Activated B cell treated with CpG ODN at 0.5 μM for 24 hours (primary cell): ENCODE results near the gene GLB1L. TPM values are rescaled to one million over a fixed set of nuclear protein-coding genes. Genes with fewer than 3 reads are reported as not detected.

Experiments used
- ATAC-seq: fragments of 200-7000 bp; cut with Tn5 transposase; one replicate; pipeline ENCODE4 v1.10.0; 2021; ENCODE audit warnings: low read depth, mild to moderate bottlenecking, moderate library complexity
- CTCF ChIA-PET: fragments of 350-600 bp; sonication (Branson Sonifier 250); formaldehyde crosslinking; loops from one replicate; lab custom pipeline; 2021; ENCODE audit warnings: antibody characterized with exemption; lab: Charles Lee
- POLR2A ChIA-PET: fragments of 350-600 bp; sonication (Branson Sonifier 250); formaldehyde crosslinking; loops from one replicate; lab custom pipeline; 2021; ENCODE audit warnings: antibody characterized with exemption; lab: Charles Lee
- DNase-seq: peaks from one replicate; pipeline ENCODE4 v3.0.0; 2022
- H3K27ac Mint-ChIP-seq: one replicate; pipeline ENCODE4 v1.8.0; 2020; ENCODE audit warnings: mixed read lengths
- H3K27me3 Mint-ChIP-seq: one replicate; pipeline ENCODE4 v1.8.0; 2021; ENCODE audit warnings: mixed read lengths
- H3K36me3 Mint-ChIP-seq: one replicate; pipeline ENCODE4 v1.8.0; 2021; ENCODE audit warnings: low read depth, mixed read lengths
- H3K4me1 Mint-ChIP-seq: one replicate; pipeline ENCODE4 v1.8.0; 2021; ENCODE audit warnings: mixed read lengths
- H3K4me3 Mint-ChIP-seq: one replicate; pipeline ENCODE4 v1.8.0; 2020; ENCODE audit warnings: mild to moderate bottlenecking, mixed read lengths
- H3K9me3 Mint-ChIP-seq: one replicate; pipeline ENCODE4 v1.8.0; 2020; ENCODE audit warnings: mixed read lengths
- intact Hi-C: fragments of 100-400 bp; cut with micrococcal nuclease; formaldehyde crosslinking; loops from one replicate; pipeline ENCODE4 v1.15.1; 2024
- total RNA-seq: library from RNA; stranded (reverse); gene quantifications from 2 replicates; pipeline ENCODE4 v1.2.3, GENCODE V29; 2022
- TF ChIP-seq, protein P1 (sequence below): fragments of 200-600 bp; IDR thresholded peaks from one replicate; pipeline ENCODE4 v1.8.0; 2022; ENCODE audit warnings: antibody characterized with exemption, mild to moderate bottlenecking

GLB1L gene
- total RNA-seq, 1 donor from 2014 or later: 4.5 TPM

DNA sequence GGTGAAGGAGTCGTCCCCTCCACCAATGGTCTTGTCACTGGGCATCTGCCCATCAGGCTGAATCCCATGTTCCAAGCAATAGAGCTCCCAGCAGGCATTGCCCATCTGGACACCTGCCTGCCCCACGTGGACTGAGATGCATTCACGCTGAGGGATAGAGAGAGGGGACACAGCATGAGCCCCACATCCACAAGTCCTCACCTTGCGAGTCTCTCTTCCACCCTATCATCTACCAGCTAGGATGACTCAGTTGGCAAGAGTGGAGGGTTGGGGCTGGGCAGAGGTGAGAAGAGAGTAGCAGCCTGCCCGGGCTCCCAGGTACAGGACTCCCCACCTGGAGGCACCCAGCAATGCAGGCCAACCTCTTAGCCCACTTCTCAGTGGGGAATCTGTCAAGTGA, 6.8 kb upstream of the GLB1L start:
- CTCF ChIA-PET: interaction anchor here (1.2 to 5.2 kb wide), 4 partner anchors 26 to 80 kb away, joined by 3 to 42 read pairs (median 34); partner anchors contain the start of gene DNAJB2
- POLR2A ChIA-PET: interaction anchor here (0.6 to 12.0 kb wide), 15 partner anchors 10 to 961 kb away, joined by 3 to 287 read pairs (median 8); partner anchors contain the start of genes ABCB6, ANKZF1, ATG9A and CNPPD1
- Mint-ChIP-seq H3K27ac (peak overlapping the region; percentile 98), H3K9me3 (no peaks in the 10 kb centered on the region), H3K4me3 (peak overlapping the region; percentile 82), H3K27me3 (no peaks in the 10 kb centered on the region), H3K4me1 (peaks cover 72% of the 10 kb centered on the region), H3K36me3 (peaks cover 53% of the 10 kb centered on the region)
- ATAC-seq (no peak), DNase-seq (no peak)
- intact Hi-C loops: loop anchor here (5.0 kb wide), 1 partner anchor 290 kb away; the partner anchor contains the start of genes CHPF and TMEM198
- TF ChIP-seq, protein P1, sequence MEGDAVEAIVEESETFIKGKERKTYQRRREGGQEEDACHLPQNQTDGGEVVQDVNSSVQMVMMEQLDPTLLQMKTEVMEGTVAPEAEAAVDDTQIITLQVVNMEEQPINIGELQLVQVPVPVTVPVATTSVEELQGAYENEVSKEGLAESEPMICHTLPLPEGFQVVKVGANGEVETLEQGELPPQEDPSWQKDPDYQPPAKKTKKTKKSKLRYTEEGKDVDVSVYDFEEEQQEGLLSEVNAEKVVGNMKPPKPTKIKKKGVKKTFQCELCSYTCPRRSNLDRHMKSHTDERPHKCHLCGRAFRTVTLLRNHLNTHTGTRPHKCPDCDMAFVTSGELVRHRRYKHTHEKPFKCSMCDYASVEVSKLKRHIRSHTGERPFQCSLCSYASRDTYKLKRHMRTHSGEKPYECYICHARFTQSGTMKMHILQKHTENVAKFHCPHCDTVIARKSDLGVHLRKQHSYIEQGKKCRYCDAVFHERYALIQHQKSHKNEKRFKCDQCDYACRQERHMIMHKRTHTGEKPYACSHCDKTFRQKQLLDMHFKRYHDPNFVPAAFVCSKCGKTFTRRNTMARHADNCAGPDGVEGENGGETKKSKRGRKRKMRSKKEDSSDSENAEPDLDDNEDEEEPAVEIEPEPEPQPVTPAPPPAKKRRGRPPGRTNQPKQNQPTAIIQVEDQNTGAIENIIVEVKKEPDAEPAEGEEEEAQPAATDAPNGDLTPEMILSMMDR: no peak

DNA sequence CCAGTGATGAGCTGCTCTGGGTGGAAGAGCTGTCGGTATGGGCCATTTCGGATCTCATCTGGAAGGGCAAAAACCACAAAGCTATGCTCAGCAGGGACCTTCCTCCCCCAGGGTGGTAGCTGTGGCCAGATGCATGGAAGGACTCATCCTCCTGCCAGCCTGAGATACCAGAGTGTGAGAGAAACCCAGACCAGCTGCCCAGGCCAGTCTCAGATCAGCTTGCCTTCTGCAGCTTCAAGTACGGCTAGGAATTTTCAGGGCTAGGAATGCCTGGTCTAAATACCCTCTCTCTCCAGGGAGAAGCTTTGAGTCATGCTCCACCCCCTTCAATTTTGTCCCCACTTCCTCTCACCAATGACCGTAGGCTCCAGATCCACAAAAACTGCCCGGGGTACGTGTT, 6.4 kb upstream of the GLB1L start:
- peak overlapping the region; percentile 98 for H3K27ac Mint-ChIP-seq
- peak overlapping the region; percentile 82 for H3K4me3 Mint-ChIP-seq
- ATAC-seq (no peak), DNase-seq (no peak)
- TF ChIP-seq, protein P1: no peak
- intact Hi-C loops: loop anchor here (5.0 kb wide), 1 partner anchor 291 kb away; the partner anchor contains the start of genes CHPF and TMEM198
- ChIA-PET CTCF (interaction anchor here (1.2 to 5.2 kb wide), 3 partner anchors 27 to 80 kb away, joined by 3 to 35 read pairs (median 34); partner anchors contain the start of gene DNAJB2), POLR2A (interaction anchor here (0.6 to 12.0 kb wide), 9 partner anchors 10 to 359 kb away, joined by 3 to 287 read pairs (median 61); partner anchors contain the start of genes ABCB6, ANKZF1, ATG9A and CNPPD1)
- peaks cover 53% of the 10 kb centered on the region for H3K36me3 Mint-ChIP-seq
- H3K9me3 Mint-ChIP-seq: no peaks in the 10 kb centered on the region
- H3K27me3 Mint-ChIP-seq: no peaks in the 10 kb centered on the region
- peaks cover 76% of the 10 kb centered on the region for H3K4me1 Mint-ChIP-seq

DNA sequence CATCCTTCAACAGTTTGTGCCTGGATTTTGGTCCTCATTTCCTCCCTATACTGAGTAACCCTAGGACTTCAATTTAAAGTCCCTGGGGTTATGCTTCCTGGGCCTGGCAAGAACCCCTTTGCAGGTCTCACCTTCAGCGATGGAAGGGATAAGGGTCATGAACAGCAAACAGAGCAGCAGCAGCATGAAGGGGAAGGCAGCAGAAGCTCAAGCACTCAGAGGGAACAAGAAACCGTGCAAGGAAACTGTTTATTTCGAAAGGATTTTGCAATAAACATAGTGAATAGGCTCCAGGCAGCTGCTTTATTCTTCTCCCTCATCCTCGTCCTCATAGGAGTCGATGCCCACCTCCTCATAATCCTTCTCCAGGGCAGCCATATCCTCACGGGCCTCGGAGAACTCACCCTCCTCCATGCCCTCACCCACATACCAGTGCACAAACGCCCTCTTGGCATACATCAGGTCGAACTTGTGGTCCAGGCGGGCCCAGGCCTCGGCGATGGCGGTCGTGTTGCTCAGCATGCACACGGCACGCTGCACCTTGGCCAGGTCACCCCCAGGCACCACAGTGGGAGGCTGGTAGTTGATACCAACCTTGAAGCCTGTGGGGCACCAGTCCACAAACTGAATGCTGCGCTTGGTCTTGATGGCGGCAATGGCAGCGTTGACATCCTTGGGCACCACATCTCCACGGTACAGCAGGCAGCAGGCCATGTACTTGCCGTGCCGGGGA, 5.0 kb upstream of the GLB1L start:
- DNase-seq (no peak), ATAC-seq (no peak)
- intact Hi-C loops: loop anchor here (5.0 kb wide), 1 partner anchor 292 kb away; the partner anchor contains the start of genes CHPF and TMEM198
- TF ChIP-seq, protein P1: no peak
- peak overlapping the region; percentile 82 for H3K4me3 Mint-ChIP-seq
- peak overlapping the region; percentile 98 for H3K27ac Mint-ChIP-seq
- ChIA-PET CTCF (interaction anchor here (1.1 to 5.2 kb wide), 4 partner anchors 18 to 44 kb away, joined by 3 to 35 read pairs (median 18); partner anchors contain the start of genes ANKZF1, ATG9A and DNAJB2), POLR2A (interaction anchor here (0.6 to 12.0 kb wide), 17 partner anchors 11 to 371 kb away, joined by 3 to 287 read pairs (median 8); partner anchors contain the start of genes ABCB6, ANKZF1, ATG9A and CNPPD1)
- peaks cover 55% of the 10 kb centered on the region for H3K36me3 Mint-ChIP-seq
- H3K4me1 Mint-ChIP-seq: peaks cover 77% of the 10 kb centered on the region
- H3K27me3 Mint-ChIP-seq: no peaks in the 10 kb centered on the region
- H3K9me3 Mint-ChIP-seq: no peaks in the 10 kb centered on the region

DNA sequence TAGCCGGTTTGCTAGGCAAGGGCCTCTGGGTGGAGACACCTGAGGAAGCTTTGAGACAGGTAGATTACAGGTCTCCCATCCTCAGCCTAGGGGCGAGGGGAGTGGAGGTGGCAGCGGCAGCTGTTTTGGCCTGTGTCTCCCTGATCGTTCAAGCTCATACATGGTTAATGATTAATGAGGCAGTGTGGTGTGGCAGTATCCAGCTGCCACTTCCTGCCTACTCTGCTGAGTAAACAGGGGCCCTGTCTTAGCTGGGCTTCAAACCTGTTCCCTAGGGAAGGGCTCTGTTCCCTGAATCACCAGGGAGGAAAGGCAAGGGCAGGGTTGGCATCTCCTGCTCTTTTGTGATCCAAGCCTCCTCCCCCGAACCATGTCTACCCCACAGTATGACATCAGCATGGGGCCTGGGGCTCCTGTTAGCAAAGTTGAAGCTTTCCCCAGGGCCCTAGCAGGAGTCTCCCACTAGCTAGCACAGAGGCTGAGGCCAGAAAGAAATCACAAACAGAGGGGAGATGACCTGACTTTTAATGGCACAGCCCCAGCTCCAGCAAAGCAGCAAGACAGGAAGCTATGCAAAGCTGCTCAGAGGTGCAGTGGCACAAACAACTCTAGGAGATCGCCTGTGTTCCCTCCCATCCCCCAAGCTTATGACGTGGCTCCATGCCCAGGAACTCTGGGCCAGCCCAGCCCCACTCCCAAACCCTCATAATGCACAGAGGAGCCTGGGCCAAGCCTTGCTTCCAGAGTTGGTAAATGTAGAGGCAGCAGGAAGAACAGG, 4.1 kb upstream of the GLB1L start:
- peak; percentile 45 for DNase-seq
- H3K27me3 Mint-ChIP-seq: no peaks in the 10 kb centered on the region
- TF ChIP-seq, protein P1: no peak
- POLR2A ChIA-PET: interaction anchor here (0.6 to 12.0 kb wide), 22 partner anchors 8 to 370 kb away, joined by 3 to 287 read pairs (median 4); partner anchors contain the start of genes ABCB6, ANKZF1, ATG9A and CNPPD1
- intact Hi-C loops: loop anchor here (1.0 kb wide), 2 partner anchors 20 to 30 kb away; partner anchors contain the start of genes ANKZF1, ATG9A and DNAJB2
- CTCF ChIA-PET: interaction anchor here (1.1 to 5.2 kb wide), 5 partner anchors 18 to 90 kb away, joined by 3 to 35 read pairs (median 4); partner anchors contain the start of genes ANKZF1, ATG9A and DNAJB2
- H3K27ac Mint-ChIP-seq: peak overlapping the region; percentile 98
- peaks cover 76% of the 10 kb centered on the region for H3K4me1 Mint-ChIP-seq
- H3K36me3 Mint-ChIP-seq: peaks cover 55% of the 10 kb centered on the region
- peak overlapping the region; percentile 82 for H3K4me3 Mint-ChIP-seq
- no peaks in the 10 kb centered on the region for H3K9me3 Mint-ChIP-seq
- ATAC-seq: peak; percentile 29
